Measurements from ENCODE around the gene SLC2A9. TPM values are rescaled to one million over a fixed set of nuclear protein-coding genes. Genes with fewer than 3 reads are reported as not detected.

SLC2A9 gene
- total RNA-seq, 1 donor from 2014 or later, result 8.2 TPM

GRCh38 chr4:10019521-10020051 is 1.7 kb downstream of the SLC2A9 start:
- TF ChIP-seq CTCF (IDR thresholded peaks at IDR 0.05; ENCODE audit: borderline replicate concordance), result no peak
- peaks cover 66% of the 10 kb centered on the region for H3K4me1 ChIP-seq
- H3K27me3 ChIP-seq (ENCODE audit: low read depth), result no peaks in the 10 kb centered on the region
- H3K9me3 ChIP-seq (replicated peaks), result no peaks in the 10 kb centered on the region
- no peaks in the 10 kb centered on the region for H3K36me3 ChIP-seq
- H3K27ac ChIP-seq (replicated peaks), result peak overlapping the region; percentile 98
- peak; percentile 50 for DNase-seq
- H3K4me3 ChIP-seq, result peak overlapping the region; percentile 66
- intact Hi-C loops (cut with micrococcal nuclease), result loop anchor here (10.0 kb wide), 1 partner anchor 125 kb away; no protein-coding TSS in a partner anchor

- Histone ChIP-seq H3K9me3 (replicated peaks) (no peaks in the 10 kb centered on the region), H3K36me3 (no peaks in the 10 kb centered on the region), H3K27ac (replicated peaks) (peak overlapping the region; percentile 98), H3K4me1 (peaks cover 60% of the 10 kb centered on the region), H3K27me3 (ENCODE audit: low read depth) (no peaks in the 10 kb centered on the region), H3K4me3 (peak overlapping the region; percentile 66)
- intact Hi-C loops (cut with micrococcal nuclease), result loop anchor here (10.0 kb wide), 1 partner anchor 124 kb away; no protein-coding TSS in a partner anchor
- DNase-seq, result peak; percentile 99
- peak; percentile 98 for TF ChIP-seq CTCF (IDR thresholded peaks at IDR 0.05; ENCODE audit: borderline replicate concordance)
Observed at GRCh38 chr4:10018818-10019461, 2.4 kb downstream of the SLC2A9 start.

GRCh38 chr4:10017037-10017893 is 4.0 kb downstream of the SLC2A9 start:
- no peak for DNase-seq
- H3K9me3 ChIP-seq (replicated peaks), result no peaks in the 10 kb centered on the region
- peaks cover 43% of the 10 kb centered on the region for H3K4me1 ChIP-seq
- TF ChIP-seq CTCF (IDR thresholded peaks at IDR 0.05; ENCODE audit: borderline replicate concordance), result no peak
- intact Hi-C loops (cut with micrococcal nuclease), result loop anchor here (10.0 kb wide), 1 partner anchor 122 kb away; no protein-coding TSS in a partner anchor
- no peaks in the 10 kb centered on the region for H3K27me3 ChIP-seq (ENCODE audit: low read depth)
- no peak overlapping the region for H3K27ac ChIP-seq (replicated peaks)
- H3K4me3 ChIP-seq, result no peak overlapping the region
- no peaks in the 10 kb centered on the region for H3K36me3 ChIP-seq

- Histone ChIP-seq H3K27ac (replicated peaks) (no peak overlapping the region), H3K27me3 (ENCODE audit: low read depth) (no peaks in the 10 kb centered on the region), H3K4me3 (no peak overlapping the region), H3K36me3 (no peaks in the 10 kb centered on the region), H3K4me1 (peaks cover 32% of the 10 kb centered on the region), H3K9me3 (replicated peaks) (no peaks in the 10 kb centered on the region)
- intact Hi-C loops (cut with micrococcal nuclease), result loop anchor here (10.0 kb wide), 1 partner anchor 121 kb away; no protein-coding TSS in a partner anchor
- no peak for TF ChIP-seq CTCF (IDR thresholded peaks at IDR 0.05; ENCODE audit: borderline replicate concordance)
- DNase-seq, result no peak
Observed at GRCh38 chr4:10016169-10016568, 5.1 kb downstream of the SLC2A9 start.

- DNase-seq, result peak; percentile 29
- intact Hi-C loops (cut with micrococcal nuclease), result loop anchor here (10.0 kb wide), 1 partner anchor 120 kb away; no protein-coding TSS in a partner anchor
- peak; percentile 71 for TF ChIP-seq CTCF (IDR thresholded peaks at IDR 0.05; ENCODE audit: borderline replicate concordance)
- no peaks in the 10 kb centered on the region for H3K36me3 ChIP-seq
- H3K9me3 ChIP-seq (replicated peaks), result no peaks in the 10 kb centered on the region
- H3K27me3 ChIP-seq (ENCODE audit: low read depth), result no peaks in the 10 kb centered on the region
- H3K4me1 ChIP-seq, result peaks cover 26% of the 10 kb centered on the region
- H3K27ac ChIP-seq (replicated peaks), result no peak overlapping the region
- H3K4me3 ChIP-seq, result no peak overlapping the region
Observed at GRCh38 chr4:10015140-10015753, 6.0 kb downstream of the SLC2A9 start.
